ENCODE data around the gene PDE4B. TPM values are rescaled to one million over a fixed set of nuclear protein-coding genes. Genes with fewer than 3 reads are reported as not detected.
A peak's percentile ranks its signal among the peaks of the same experiment; 100 is the strongest.

PDE4B gene
- total RNA-seq, 2 donors from 2014 or later: 114 to 132 TPM

GRCh38 chr1:66168467-66168887 is 375.8 kb downstream of the PDE4B start:
- no peaks in the 10 kb centered on the region for H3K36me3 Mint-ChIP-seq (ENCODE audit: low read depth)
- H3K27ac Mint-ChIP-seq: no peak overlapping the region
- no peaks in the 10 kb centered on the region for H3K9me3 ChIP-seq (ENCODE audit: control insufficient read depth, low read length, poor library complexity, severe bottlenecking)
- peaks cover 15% of the 10 kb centered on the region for H3K4me1 Mint-ChIP-seq
- H3K27me3 Mint-ChIP-seq: no peaks in the 10 kb centered on the region
- no peak overlapping the region for H3K4me3 Mint-ChIP-seq
- DNase-seq (no peak), ATAC-seq (no peak)

DNA sequence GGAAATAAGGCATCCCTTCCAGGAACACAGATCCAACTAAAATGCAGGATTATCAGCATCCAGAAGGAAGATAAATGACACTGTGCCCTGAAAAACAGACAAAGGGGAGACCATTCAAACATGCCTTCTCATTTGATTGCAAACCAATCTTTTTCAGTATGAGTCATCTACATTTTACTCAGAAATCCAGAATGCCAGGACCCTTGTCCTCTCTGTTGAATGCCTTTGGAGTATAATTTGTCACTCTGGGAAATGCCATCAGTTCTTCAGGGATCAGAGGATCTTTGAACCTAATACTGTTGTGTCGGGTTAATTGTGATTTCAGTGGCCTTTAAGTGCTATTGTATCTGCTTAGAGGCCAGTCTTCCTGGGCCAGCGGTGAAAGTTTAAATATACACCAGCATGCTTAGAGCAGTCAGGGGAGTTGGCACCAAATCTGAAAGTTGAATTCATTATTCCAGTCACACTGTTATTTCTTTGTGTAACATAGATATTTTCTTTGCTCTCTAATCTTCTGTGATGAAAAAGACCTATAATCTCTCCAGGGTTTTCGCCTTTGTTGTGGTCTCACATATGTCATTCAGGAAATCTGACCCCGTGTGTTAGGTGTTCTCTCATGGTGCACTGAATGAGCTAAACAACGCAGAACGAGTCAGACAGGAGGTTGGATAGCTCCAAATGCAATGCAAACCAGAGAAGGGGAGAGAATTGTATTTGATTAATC is 376.4 kb downstream of the PDE4B start:
- peak; percentile 94 for ATAC-seq
- DNase-seq: no peak
- peak overlapping the region; percentile 67 for H3K27ac Mint-ChIP-seq
- no peaks in the 10 kb centered on the region for H3K36me3 Mint-ChIP-seq (ENCODE audit: low read depth)
- no peak overlapping the region for H3K4me3 Mint-ChIP-seq
- peaks cover 15% of the 10 kb centered on the region for H3K4me1 Mint-ChIP-seq
- H3K27me3 Mint-ChIP-seq: no peaks in the 10 kb centered on the region
- H3K9me3 ChIP-seq (ENCODE audit: control insufficient read depth, low read length, poor library complexity, severe bottlenecking): no peaks in the 10 kb centered on the region

DNA sequence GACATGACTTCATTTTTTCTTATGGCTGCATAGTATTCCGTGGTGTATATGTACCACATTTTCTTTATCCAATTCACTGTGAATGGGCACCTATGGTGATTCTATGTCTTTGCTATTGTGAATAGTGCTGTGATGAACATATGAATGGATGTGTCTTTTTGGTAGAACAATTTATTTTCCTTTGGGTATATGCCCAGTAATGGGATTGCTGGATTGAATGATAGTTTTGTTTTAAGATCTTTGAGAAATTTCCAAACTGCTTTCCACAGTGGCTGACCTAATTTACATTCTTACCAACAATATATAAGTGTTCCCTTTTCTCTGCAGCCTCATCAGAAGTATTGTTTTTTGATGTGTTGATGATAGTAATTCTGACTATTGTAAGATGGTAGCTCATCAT is 379.6 kb downstream of the PDE4B start:
- peaks cover 6% of the 10 kb centered on the region for H3K27me3 Mint-ChIP-seq
- DNase-seq (no peak), ATAC-seq (no peak)
- H3K4me3 Mint-ChIP-seq: no peak overlapping the region
- H3K36me3 Mint-ChIP-seq (ENCODE audit: low read depth): no peaks in the 10 kb centered on the region
- peaks cover 17% of the 10 kb centered on the region for H3K4me1 Mint-ChIP-seq
- no peak overlapping the region for H3K27ac Mint-ChIP-seq
- H3K9me3 ChIP-seq (ENCODE audit: control insufficient read depth, low read length, poor library complexity, severe bottlenecking): no peaks in the 10 kb centered on the region

GRCh38 chr1:66175098-66175497 is 382.4 kb downstream of the PDE4B start:
- Mint-ChIP-seq H3K27me3 (peaks cover 6% of the 10 kb centered on the region), H3K4me3 (no peak overlapping the region), H3K36me3 (ENCODE audit: low read depth) (no peaks in the 10 kb centered on the region), H3K27ac (no peak overlapping the region), H3K4me1 (peaks cover 2% of the 10 kb centered on the region)
- ATAC-seq (no peak), DNase-seq (no peak)
- no peaks in the 10 kb centered on the region for H3K9me3 ChIP-seq (ENCODE audit: control insufficient read depth, low read length, poor library complexity, severe bottlenecking)

GRCh38 chr1:66175581-66175980 is 382.9 kb downstream of the PDE4B start:
- Mint-ChIP-seq H3K4me1 (peaks cover 2% of the 10 kb centered on the region), H3K27me3 (peaks cover 6% of the 10 kb centered on the region)
- no peak for DNase-seq

GRCh38 chr1:66176012-66176715 is 383.5 kb downstream of the PDE4B start:
- ATAC-seq (no peak), DNase-seq (no peak)
- H3K27me3 Mint-ChIP-seq: peaks cover 6% of the 10 kb centered on the region
- H3K4me1 Mint-ChIP-seq: peaks cover 2% of the 10 kb centered on the region
- H3K9me3 ChIP-seq (ENCODE audit: control insufficient read depth, low read length, poor library complexity, severe bottlenecking): no peaks in the 10 kb centered on the region
- no peak overlapping the region for H3K4me3 Mint-ChIP-seq
- no peak overlapping the region for H3K27ac Mint-ChIP-seq
- no peaks in the 10 kb centered on the region for H3K36me3 Mint-ChIP-seq (ENCODE audit: low read depth)

More at GRCh38 chr1:66175581-66175980, 382.9 kb downstream of the PDE4B start:
- no peak for ATAC-seq
- no peaks in the 10 kb centered on the region for H3K36me3 Mint-ChIP-seq (ENCODE audit: low read depth)
- no peak overlapping the region for H3K4me3 Mint-ChIP-seq
- no peaks in the 10 kb centered on the region for H3K9me3 ChIP-seq (ENCODE audit: control insufficient read depth, low read length, poor library complexity, severe bottlenecking)
- no peak overlapping the region for H3K27ac Mint-ChIP-seq

GRCh38 chr1:66176832-66177231 is 384.1 kb downstream of the PDE4B start:
- no peaks in the 10 kb centered on the region for H3K9me3 ChIP-seq (ENCODE audit: control insufficient read depth, low read length, poor library complexity, severe bottlenecking)
- no peak for ATAC-seq
- Mint-ChIP-seq H3K4me3 (no peak overlapping the region), H3K27ac (no peak overlapping the region), H3K4me1 (peaks cover 5% of the 10 kb centered on the region), H3K36me3 (ENCODE audit: low read depth) (no peaks in the 10 kb centered on the region), H3K27me3 (peaks cover 6% of the 10 kb centered on the region)
- no peak for DNase-seq

DNA sequence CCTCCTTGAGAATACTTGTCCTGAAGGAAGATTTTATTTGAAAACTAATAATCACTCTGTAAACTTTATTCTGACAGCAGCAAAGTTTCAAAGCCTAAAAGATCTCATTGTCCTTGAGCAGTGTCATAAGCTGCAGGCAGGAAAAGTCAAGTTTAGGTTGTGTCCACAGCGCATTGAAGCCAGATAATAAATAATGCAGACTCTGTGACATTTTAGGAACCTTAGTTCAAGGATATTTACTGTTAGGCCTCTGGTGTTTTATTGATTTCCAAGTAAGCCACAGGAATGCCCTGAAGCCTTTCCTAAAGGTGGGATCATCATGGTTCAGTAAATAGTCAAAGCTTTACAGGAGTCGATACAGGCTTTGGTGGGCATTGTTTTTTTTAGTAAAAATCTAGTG is 384.8 kb downstream of the PDE4B start:
- H3K36me3 Mint-ChIP-seq (ENCODE audit: low read depth): no peaks in the 10 kb centered on the region
- H3K27ac Mint-ChIP-seq: no peak overlapping the region
- H3K9me3 ChIP-seq (ENCODE audit: control insufficient read depth, low read length, poor library complexity, severe bottlenecking): no peaks in the 10 kb centered on the region
- DNase-seq: no peak
- H3K4me1 Mint-ChIP-seq: peaks cover 8% of the 10 kb centered on the region
- H3K27me3 Mint-ChIP-seq: peaks cover 6% of the 10 kb centered on the region
- no peak overlapping the region for H3K4me3 Mint-ChIP-seq
- ATAC-seq: no peak

DNA sequence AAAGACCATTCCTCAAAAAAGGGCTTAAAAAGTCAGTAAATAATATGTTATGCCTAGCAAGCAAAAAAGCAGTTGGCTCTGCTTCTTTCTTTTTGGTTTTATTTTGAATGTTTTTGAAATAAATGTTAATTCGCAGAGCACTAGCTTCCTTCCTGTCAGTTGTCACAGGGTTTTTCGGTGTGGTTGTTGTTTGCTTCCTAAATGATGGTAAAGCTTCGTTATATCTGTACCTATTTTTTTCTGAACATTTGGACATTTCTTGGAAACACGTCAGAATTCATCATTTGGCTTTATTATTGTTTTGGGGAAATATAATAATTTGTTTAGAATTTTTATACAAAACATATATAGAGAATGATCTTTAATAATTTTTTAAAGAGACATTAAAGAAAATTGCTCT is 389.3 kb downstream of the PDE4B start:
- Mint-ChIP-seq H3K4me1 (peaks cover 21% of the 10 kb centered on the region), H3K4me3 (no peak overlapping the region), H3K27ac (no peak overlapping the region), H3K36me3 (ENCODE audit: low read depth) (no peaks in the 10 kb centered on the region), H3K27me3 (peaks cover 2% of the 10 kb centered on the region)
- ATAC-seq: peak; percentile 64
- DNase-seq: no peak
- H3K9me3 ChIP-seq (ENCODE audit: control insufficient read depth, low read length, poor library complexity, severe bottlenecking): no peaks in the 10 kb centered on the region

DNA sequence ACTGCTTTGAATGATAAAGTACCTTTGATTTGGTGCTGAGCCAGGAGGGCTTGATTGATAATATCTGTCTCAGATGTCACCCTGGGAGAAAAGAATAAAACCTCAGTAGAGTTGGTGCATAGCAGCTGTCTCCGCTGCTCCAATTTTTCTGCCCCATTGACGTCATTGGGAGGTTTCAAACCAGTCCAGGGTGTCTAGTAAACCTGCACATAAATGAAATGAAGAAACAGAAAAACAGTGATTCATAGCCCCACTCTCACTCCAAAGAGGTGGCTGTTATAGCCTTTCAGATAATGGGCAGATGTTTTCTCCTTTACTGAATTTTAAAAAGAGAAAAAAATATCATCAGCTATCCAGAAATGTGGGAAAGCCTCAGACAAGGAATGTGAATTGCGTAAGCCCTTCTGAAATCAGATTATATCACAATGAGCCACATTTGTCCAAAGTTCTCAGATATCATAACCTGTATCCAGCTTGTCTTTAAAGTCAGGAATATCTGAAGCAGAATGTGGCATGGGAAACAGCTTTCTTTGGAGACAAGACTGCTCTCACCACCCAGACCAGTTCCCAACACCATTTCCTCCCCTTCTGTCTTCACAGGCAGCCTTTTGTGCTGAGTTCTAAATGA is 390.0 kb downstream of the PDE4B start:
- DNase-seq (peak in 2 of 3 donors; percentile 20 to 29), ATAC-seq (peak; percentile 97)
- no peaks in the 10 kb centered on the region for H3K27me3 Mint-ChIP-seq
- no peaks in the 10 kb centered on the region for H3K36me3 Mint-ChIP-seq (ENCODE audit: low read depth)
- H3K27ac Mint-ChIP-seq: peak overlapping the region; percentile 89
- H3K4me3 Mint-ChIP-seq: peak overlapping the region; percentile 25
- no peaks in the 10 kb centered on the region for H3K9me3 ChIP-seq (ENCODE audit: control insufficient read depth, low read length, poor library complexity, severe bottlenecking)
- peaks cover 21% of the 10 kb centered on the region for H3K4me1 Mint-ChIP-seq

DNA sequence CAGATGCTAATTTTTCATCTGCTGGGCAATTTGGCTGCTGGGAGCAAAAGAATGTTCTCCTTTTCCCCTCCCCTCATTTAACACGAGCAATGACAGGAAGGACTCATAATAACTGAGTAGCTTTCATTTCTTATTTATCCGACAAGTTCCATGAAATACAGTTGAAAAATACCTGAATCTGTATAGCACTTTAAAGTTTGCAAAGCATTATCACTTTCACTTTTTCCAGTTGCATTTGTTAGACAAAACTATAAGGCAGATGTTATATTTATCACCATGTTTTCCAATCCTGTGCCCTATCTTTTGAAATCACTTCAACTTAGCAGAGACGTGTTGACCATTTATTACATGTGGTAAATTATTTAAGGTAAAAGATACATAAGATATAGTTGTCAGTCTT is 390.7 kb downstream of the PDE4B start:
- Mint-ChIP-seq H3K4me3 (no peak overlapping the region), H3K36me3 (ENCODE audit: low read depth) (no peaks in the 10 kb centered on the region), H3K27me3 (no peaks in the 10 kb centered on the region), H3K27ac (peak overlapping the region; percentile 89), H3K4me1 (peaks cover 21% of the 10 kb centered on the region)
- no peak for DNase-seq
- ATAC-seq: no peak
- H3K9me3 ChIP-seq (ENCODE audit: control insufficient read depth, low read length, poor library complexity, severe bottlenecking): no peaks in the 10 kb centered on the region

DNA sequence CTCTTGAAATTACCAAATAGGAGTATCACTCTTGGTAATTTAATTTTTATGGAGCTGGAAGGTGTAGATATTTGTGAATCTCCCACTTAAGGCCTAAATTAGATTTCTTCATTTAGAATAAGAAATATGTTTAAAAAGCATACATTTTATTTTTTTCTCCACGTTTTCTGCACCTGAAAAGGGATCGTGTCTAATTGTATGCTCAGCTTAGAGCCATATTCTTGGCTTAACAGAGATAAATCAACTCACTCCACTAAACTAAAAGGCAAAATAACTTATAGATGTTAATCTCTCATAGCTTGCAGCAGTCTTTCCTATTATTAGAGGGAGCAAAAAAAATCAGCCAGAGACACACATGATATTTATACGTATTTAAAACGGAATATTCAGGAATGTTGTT is 404.4 kb downstream of the PDE4B start:
- ATAC-seq (no peak), DNase-seq (no peak)
- H3K4me1 Mint-ChIP-seq: no peaks in the 10 kb centered on the region
- no peak overlapping the region for H3K27ac Mint-ChIP-seq
- no peak overlapping the region for H3K4me3 Mint-ChIP-seq
- H3K27me3 Mint-ChIP-seq: no peaks in the 10 kb centered on the region
- no peaks in the 10 kb centered on the region for H3K9me3 ChIP-seq (ENCODE audit: control insufficient read depth, low read length, poor library complexity, severe bottlenecking)
- H3K36me3 Mint-ChIP-seq (ENCODE audit: low read depth): no peaks in the 10 kb centered on the region

DNA sequence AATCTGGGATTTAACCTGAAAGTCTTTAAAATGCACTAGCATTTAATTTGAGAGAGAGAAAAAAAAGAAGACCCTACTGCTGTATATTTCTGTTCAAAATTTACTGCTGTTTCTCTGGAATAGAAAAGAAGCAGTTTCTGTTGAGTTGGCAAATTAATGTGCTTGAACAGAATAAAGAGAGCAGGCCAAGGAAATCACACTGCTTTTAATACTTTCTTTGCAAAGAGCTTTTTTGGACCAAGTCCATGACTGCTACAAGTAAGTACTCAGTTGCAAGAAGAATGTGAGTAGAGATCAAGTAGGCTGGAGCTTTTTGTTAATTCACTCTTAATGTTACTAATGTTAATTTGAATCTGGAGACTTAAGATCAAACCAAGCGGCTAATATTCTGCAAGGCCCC is 405.1 kb downstream of the PDE4B start:
- H3K36me3 Mint-ChIP-seq (ENCODE audit: low read depth): no peaks in the 10 kb centered on the region
- H3K4me3 Mint-ChIP-seq: no peak overlapping the region
- no peak overlapping the region for H3K27ac Mint-ChIP-seq
- no peaks in the 10 kb centered on the region for H3K27me3 Mint-ChIP-seq
- no peaks in the 10 kb centered on the region for H3K4me1 Mint-ChIP-seq
- H3K9me3 ChIP-seq (ENCODE audit: control insufficient read depth, low read length, poor library complexity, severe bottlenecking): no peaks in the 10 kb centered on the region
- ATAC-seq (no peak), DNase-seq (no peak)

All from T-helper 17 cell (primary cell).